K562 (cell line): Measurements from ENCODE around the gene PRODH2. TPM values are rescaled to one million over a fixed set of nuclear protein-coding genes. Genes with fewer than 3 reads are reported as not detected.

Experiments
- GABPB1 ChIP-seq: sonication (generic); formaldehyde crosslinking; IDR thresholded peaks from 2 replicates; pipeline ENCODE4 v1.8.0; 2022; ENCODE audit warnings: mild to moderate bottlenecking, missing genetic modification reagents
- ZBTB40 ChIP-seq, 2 experiments: fragments of 450-650 bp in 1 of 2; sonication (generic) in 1 of 2; formaldehyde crosslinking in 1 of 2; IDR thresholded peaks; 2 replicates each; pipeline versions ENCODE4 v1.7.1 to v1.9.0; 2016 to 2022; ENCODE audit warnings: inconsistent platforms in 1 of 2, mild to moderate bottlenecking in 1 of 2, missing genetic modification reagents in 1 of 2
- polyA plus RNA-seq, 8 experiments: library from polyadenylated mRNA; depleted of rRNA in 4 of 8; stranded (reverse) in 5 of 8; unstranded in 3 of 8; fragments of >200 nt; fragmentation: Nextera tagmentation in 2 of 8; fragmentation: Illumina TruSeq in 1 of 8; extraction: Ambion mirVana in 2 of 8; extraction: Trizol in 1 of 8; gene quantifications; 2 replicates each; pipeline versions ENCODE4 v1.2.1 to v1.2.3, GENCODE V29; 2011 to 2014; ENCODE audit warnings: inconsistent platforms in 1 of 8, missing spikeins in 1 of 8
- total RNA-seq, 7 experiments: library from RNA; depleted of rRNA in 6 of 7; stranded (reverse); fragments of >200 nt in 6 of 7; fragmentation: Illumina TruSeq in 2 of 7; extraction: Trizol in 2 of 7; gene quantifications; 2 replicates each; pipeline versions ENCODE4 v1.2.1 to v1.2.3, GENCODE V29; 2011 to 2021; ENCODE audit warnings: low replicate concordance in 1 of 7
- TF ChIP-seq, protein P1 (sequence below): fragments of 450-650 bp; IDR thresholded peaks from 2 replicates; pipeline ENCODE4 v1.6.1; 2017; ENCODE audit warnings: antibody characterized with exemption
- TF ChIP-seq, protein P2 (sequence below): fragments of 250-450 bp; sonication (Bioruptor Pico); IDR thresholded peaks from 2 replicates; pipeline ENCODE4 v1.4.0; 2020; ENCODE audit warnings: borderline replicate concordance

The PRODH2 gene
- total and polyA plus RNA-seq, 9 of the 15 experiments (the other 6 are each of a cell fraction or from before 2014, with no cell fraction given) = not detected

DNA sequence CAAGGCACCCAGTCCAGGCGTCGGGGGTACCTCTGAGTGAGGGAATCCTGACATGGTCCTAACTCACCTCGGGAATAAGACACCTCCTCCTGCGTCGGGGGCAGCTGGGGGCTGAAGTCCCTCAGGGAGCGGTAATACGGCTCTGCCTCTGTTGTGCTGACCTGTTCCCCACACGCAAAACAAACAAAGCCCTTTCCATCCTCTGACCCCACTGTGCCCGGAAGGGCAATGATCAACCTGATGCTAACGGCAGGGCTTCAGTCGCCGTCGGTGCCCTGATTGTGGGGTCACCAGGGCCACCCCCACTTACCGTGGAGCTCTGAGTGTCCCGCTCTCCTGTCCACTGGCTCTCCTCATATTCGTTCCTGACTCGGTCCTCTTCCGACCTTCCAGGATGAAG lies 18.3 kb upstream of the PRODH2 start (continued):
- TF ChIP-seq, protein P1, sequence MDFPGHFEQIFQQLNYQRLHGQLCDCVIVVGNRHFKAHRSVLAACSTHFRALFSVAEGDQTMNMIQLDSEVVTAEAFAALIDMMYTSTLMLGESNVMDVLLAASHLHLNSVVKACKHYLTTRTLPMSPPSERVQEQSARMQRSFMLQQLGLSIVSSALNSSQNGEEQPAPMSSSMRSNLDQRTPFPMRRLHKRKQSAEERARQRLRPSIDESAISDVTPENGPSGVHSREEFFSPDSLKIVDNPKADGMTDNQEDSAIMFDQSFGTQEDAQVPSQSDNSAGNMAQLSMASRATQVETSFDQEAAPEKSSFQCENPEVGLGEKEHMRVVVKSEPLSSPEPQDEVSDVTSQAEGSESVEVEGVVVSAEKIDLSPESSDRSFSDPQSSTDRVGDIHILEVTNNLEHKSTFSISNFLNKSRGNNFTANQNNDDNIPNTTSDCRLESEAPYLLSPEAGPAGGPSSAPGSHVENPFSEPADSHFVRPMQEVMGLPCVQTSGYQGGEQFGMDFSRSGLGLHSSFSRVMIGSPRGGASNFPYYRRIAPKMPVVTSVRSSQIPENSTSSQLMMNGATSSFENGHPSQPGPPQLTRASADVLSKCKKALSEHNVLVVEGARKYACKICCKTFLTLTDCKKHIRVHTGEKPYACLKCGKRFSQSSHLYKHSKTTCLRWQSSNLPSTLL = no peak
- TF ChIP-seq, protein P2, sequence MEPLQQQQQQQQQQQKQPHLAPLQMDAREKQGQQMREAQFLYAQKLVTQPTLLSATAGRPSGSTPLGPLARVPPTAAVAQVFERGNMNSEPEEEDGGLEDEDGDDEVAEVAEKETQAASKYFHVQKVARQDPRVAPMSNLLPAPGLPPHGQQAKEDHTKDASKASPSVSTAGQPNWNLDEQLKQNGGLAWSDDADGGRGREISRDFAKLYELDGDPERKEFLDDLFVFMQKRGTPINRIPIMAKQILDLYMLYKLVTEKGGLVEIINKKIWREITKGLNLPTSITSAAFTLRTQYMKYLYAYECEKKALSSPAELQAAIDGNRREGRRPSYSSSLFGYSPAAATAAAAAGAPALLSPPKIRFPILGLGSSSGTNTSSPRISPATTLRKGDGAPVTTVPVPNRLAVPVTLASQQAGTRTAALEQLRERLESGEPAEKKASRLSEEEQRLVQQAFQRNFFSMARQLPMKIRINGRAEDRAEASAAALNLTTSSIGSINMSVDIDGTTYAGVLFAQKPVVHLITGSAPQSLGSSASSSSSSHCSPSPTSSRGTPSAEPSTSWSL (CRISPR knock-in tag) = no peak
- TF ChIP-seq ZBTB40 (IDR thresholded peaks at IDR 0.05) = no peak
- no peak for TF ChIP-seq ZBTB40 (CRISPR knock-in tag; IDR thresholded peaks at IDR 0.05)
- no peak for TF ChIP-seq GABPB1
